ENCODE measurements around the gene ASCC3. TPM values are rescaled to one million over a fixed set of nuclear protein-coding genes. Genes with fewer than 3 reads are reported as not detected.

The ASCC3 gene
- total RNA-seq, 1 experiment from 2014 or later: 32.2 TPM

GRCh38 chr6:100595456-100595855 lies 285.7 kb downstream of the ASCC3 start:
- ChIA-PET POLR2A (ENCODE audit: low non-redundant PET) (no interaction called here), CTCF (no interaction called here)
- Histone ChIP-seq H3K36me3 (ENCODE audit: insufficient read depth, low read length, poor library complexity, severe bottlenecking) (no peaks in the 10 kb centered on the region), H3K27me3 (replicated peaks; ENCODE audit: insufficient read depth, low read depth, low read length, poor library complexity) (no peaks in the 10 kb centered on the region), H3K4me3 (ENCODE audit: low read depth, low read length, poor library complexity, severe bottlenecking) (no peak overlapping the region), H3K27ac (ENCODE audit: low read depth, low read length, poor library complexity, severe bottlenecking) (no peak overlapping the region), H3K9me3 (ENCODE audit: low read depth, low read length, poor library complexity, severe bottlenecking) (no peaks in the 10 kb centered on the region), H3K4me1 (ENCODE audit: insufficient read depth, low read length, poor library complexity, severe bottlenecking) (peaks cover 11% of the 10 kb centered on the region)
- DNase-seq (ENCODE audit: low spot score): no peak
- intact Hi-C loops (cut with micrococcal nuclease; ENCODE audit: unreplicated experiment): no loop called here
- no TSS peak for BruUV-seq (replicated peaks)
- TF ChIP-seq EZH2 (IDR thresholded peaks at IDR 0.05; ENCODE audit: borderline replicate concordance, low read depth, low read length, poor library complexity, severe bottlenecking) (no peak), CTCF (conservative IDR thresholded peaks at IDR 0.05; ENCODE audit: low read depth, low read length) (no peak)

DNA sequence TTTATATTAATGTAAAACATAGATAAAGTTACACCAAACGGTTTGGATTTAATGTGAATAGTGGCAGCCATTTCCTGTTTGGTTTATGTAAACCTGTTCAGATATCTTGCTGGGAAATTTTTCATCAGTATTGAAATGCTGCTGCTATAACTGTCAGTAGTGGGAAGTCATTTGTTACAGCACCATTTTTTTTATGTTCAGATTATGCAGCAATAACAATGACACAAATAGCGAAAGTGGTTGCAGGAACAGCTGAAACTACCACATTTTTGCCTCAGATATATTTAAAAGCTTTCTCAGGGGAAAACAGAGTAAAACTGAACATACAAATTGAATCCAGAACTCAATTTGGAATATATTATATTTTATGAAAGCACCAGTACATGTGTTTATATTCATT lies 287.6 kb downstream of the ASCC3 start:
- ChIA-PET POLR2A (ENCODE audit: low non-redundant PET) (no interaction called here), CTCF (no interaction called here)
- Histone ChIP-seq H3K4me3 (ENCODE audit: low read depth, low read length, poor library complexity, severe bottlenecking) (peak overlapping the region; percentile 4), H3K36me3 (ENCODE audit: insufficient read depth, low read length, poor library complexity, severe bottlenecking) (no peaks in the 10 kb centered on the region), H3K4me1 (ENCODE audit: insufficient read depth, low read length, poor library complexity, severe bottlenecking) (peaks cover 11% of the 10 kb centered on the region), H3K9me3 (ENCODE audit: low read depth, low read length, poor library complexity, severe bottlenecking) (no peaks in the 10 kb centered on the region), H3K27me3 (replicated peaks; ENCODE audit: insufficient read depth, low read depth, low read length, poor library complexity) (no peaks in the 10 kb centered on the region), H3K27ac (ENCODE audit: low read depth, low read length, poor library complexity, severe bottlenecking) (peak overlapping the region; percentile 62)
- DNase-seq (ENCODE audit: low spot score): peak; percentile 64
- BruUV-seq (replicated peaks): no TSS peak
- no peak for TF ChIP-seq CTCF (conservative IDR thresholded peaks at IDR 0.05; ENCODE audit: low read depth, low read length)
- no peak for TF ChIP-seq EZH2 (IDR thresholded peaks at IDR 0.05; ENCODE audit: borderline replicate concordance, low read depth, low read length, poor library complexity, severe bottlenecking)
- intact Hi-C loops (cut with micrococcal nuclease; ENCODE audit: unreplicated experiment): no loop called here

GRCh38 chr6:100592929-100593328 lies 288.2 kb downstream of the ASCC3 start:
- Histone ChIP-seq H3K27me3 (replicated peaks; ENCODE audit: insufficient read depth, low read depth, low read length, poor library complexity) (no peaks in the 10 kb centered on the region), H3K4me1 (ENCODE audit: insufficient read depth, low read length, poor library complexity, severe bottlenecking) (peaks cover 11% of the 10 kb centered on the region), H3K27ac (ENCODE audit: low read depth, low read length, poor library complexity, severe bottlenecking) (peak overlapping the region; percentile 62), H3K4me3 (ENCODE audit: low read depth, low read length, poor library complexity, severe bottlenecking) (peak overlapping the region; percentile 4), H3K36me3 (ENCODE audit: insufficient read depth, low read length, poor library complexity, severe bottlenecking) (no peaks in the 10 kb centered on the region), H3K9me3 (ENCODE audit: low read depth, low read length, poor library complexity, severe bottlenecking) (no peaks in the 10 kb centered on the region)
- CTCF ChIA-PET: no interaction called here
- TF ChIP-seq EZH2 (IDR thresholded peaks at IDR 0.05; ENCODE audit: borderline replicate concordance, low read depth, low read length, poor library complexity, severe bottlenecking) (no peak), CTCF (conservative IDR thresholded peaks at IDR 0.05; ENCODE audit: low read depth, low read length) (no peak)
- intact Hi-C loops (cut with micrococcal nuclease; ENCODE audit: unreplicated experiment): no loop called here
- DNase-seq (ENCODE audit: low spot score): peak; percentile 86
- BruUV-seq (replicated peaks): no TSS peak
- POLR2A ChIA-PET (ENCODE audit: low non-redundant PET): no interaction called here
